GM23248 (cell line): ENCODE measurements around the gene PRIMA1. TPM values are rescaled to one million over a fixed set of nuclear protein-coding genes. Genes with fewer than 3 reads are reported as not detected.

Experiments used
- DNase-seq: peaks from one replicate; pipeline ENCODE4 v3.0.0-alpha.2; 2015
- H2AFZ ChIP-seq: fragments of 200-600 bp; sonication (generic); 2 replicates; pipeline ENCODE4 v1.6.1; 2016; ENCODE audit warnings: antibody characterized with exemption
- H3F3A ChIP-seq: fragments of 200-600 bp; sonication (generic); 2 replicates; pipeline ENCODE4 v1.6.1; 2016; ENCODE audit warnings: mild to moderate bottlenecking, antibody characterized with exemption, mixed run types; ENCODE audit not compliant: insufficient read depth
- H3K27ac ChIP-seq: fragments of 200-600 bp; sonication (generic); 2 replicates; pipeline ENCODE4 v1.5.1; 2016; ENCODE audit warnings: mild to moderate bottlenecking
- H3K27me3 ChIP-seq: fragments of 200-600 bp; sonication (generic); replicated peaks from 2 replicates; pipeline ENCODE4 v1.6.1; 2016; ENCODE audit warnings: mild to moderate bottlenecking; ENCODE audit not compliant: insufficient read depth
- H3K36me3 ChIP-seq: fragments of 200-600 bp; sonication (generic); 2 replicates; pipeline ENCODE4 v1.6.1; 2016; ENCODE audit warnings: low read depth, mild to moderate bottlenecking
- H3K4me1 ChIP-seq: fragments of 200-600 bp; sonication (generic); 2 replicates; pipeline ENCODE4 v1.6.1; 2016; ENCODE audit warnings: mild to moderate bottlenecking; ENCODE audit not compliant: insufficient read depth
- H3K4me2 ChIP-seq: fragments of 200-600 bp; sonication (generic); one replicate; pipeline ENCODE4 v1.6.1; 2016; ENCODE audit warnings: mild to moderate bottlenecking; ENCODE audit not compliant: unreplicated experiment
- H3K4me3 ChIP-seq: fragments of 200-600 bp; sonication (generic); 2 replicates; pipeline ENCODE4 v1.5.1; 2016; ENCODE audit warnings: mild to moderate bottlenecking
- H3K79me2 ChIP-seq: fragments of 200-600 bp; sonication (generic); 2 replicates; pipeline ENCODE4 v1.6.1; 2016; ENCODE audit warnings: mild to moderate bottlenecking; ENCODE audit not compliant: insufficient read depth
- H3K9ac ChIP-seq: fragments of 200-600 bp; sonication (generic); 2 replicates; pipeline ENCODE4 v1.6.1; 2016; ENCODE audit warnings: mild to moderate bottlenecking
- H3K9me2 ChIP-seq: fragments of 200-600 bp; sonication (generic); 2 replicates; pipeline ENCODE4 v1.6.1; 2016; ENCODE audit warnings: mixed run types, mild to moderate bottlenecking, moderate library complexity; ENCODE audit not compliant: insufficient read depth
- H3K9me3 ChIP-seq: fragments of 200-600 bp; sonication (generic); one replicate; pipeline ENCODE4 v1.6.1; 2017; ENCODE audit warnings: low read depth
- H4K20me1 ChIP-seq: fragments of 200-600 bp; sonication (generic); 2 replicates; pipeline ENCODE4 v1.6.0; 2016; ENCODE audit not compliant: insufficient read depth
- EZH2 ChIP-seq: fragments of 200-600 bp; sonication (generic); IDR thresholded peaks from 2 replicates; pipeline ENCODE4 v1.6.1; 2018; ENCODE audit warnings: antibody characterized with exemption, mild to moderate bottlenecking; ENCODE audit not compliant: insufficient read depth, poor library complexity, severe bottlenecking
- EZH2phosphoT487 ChIP-seq: fragments of 200-600 bp; sonication (generic); IDR thresholded peaks from 2 replicates; pipeline ENCODE4 v1.6.1; 2018; ENCODE audit warnings: antibody characterized with exemption, moderate library complexity, mild to moderate bottlenecking, low read depth; ENCODE audit not compliant: insufficient read depth
- WGBS, 2 experiments: methylation state at CpG; one replicate each; pipeline ENCODE4 v1.1.6; 2015 to 2017; ENCODE audit warnings: low lambda C conversion rate in 2 of 2, low coverage in 1 of 2; ENCODE audit errors: missing lambda C conversion rate in 2 of 2; 5-methylcytosine and 5-hydroxymethylcytosine counted together
- in situ Hi-C: fragments of 300-500 bp; cut with MboI; formaldehyde crosslinking; loops from 2 replicates; pipeline ENCODE4 v1.15.0; 2020
- polyA plus RNA-seq: library from polyadenylated mRNA; unstranded; fragments of >200 nt; fragmentation: Nextera tagmentation; extraction: Ambion mirVana; gene quantifications from 2 replicates; pipeline ENCODE4 v1.2.1, GENCODE V29; 2016
- total RNA-seq: library from RNA; depleted of rRNA; stranded (reverse); fragments of >200 nt; shearing (Covaris generic); gene quantifications from 2 replicates; pipeline ENCODE4 v1.2.3, GENCODE V29; 2014

PRIMA1 gene
- total and polyA plus RNA-seq, 2 experiments from 2014 or later = 0.43 TPM; not detected in 1

DNA sequence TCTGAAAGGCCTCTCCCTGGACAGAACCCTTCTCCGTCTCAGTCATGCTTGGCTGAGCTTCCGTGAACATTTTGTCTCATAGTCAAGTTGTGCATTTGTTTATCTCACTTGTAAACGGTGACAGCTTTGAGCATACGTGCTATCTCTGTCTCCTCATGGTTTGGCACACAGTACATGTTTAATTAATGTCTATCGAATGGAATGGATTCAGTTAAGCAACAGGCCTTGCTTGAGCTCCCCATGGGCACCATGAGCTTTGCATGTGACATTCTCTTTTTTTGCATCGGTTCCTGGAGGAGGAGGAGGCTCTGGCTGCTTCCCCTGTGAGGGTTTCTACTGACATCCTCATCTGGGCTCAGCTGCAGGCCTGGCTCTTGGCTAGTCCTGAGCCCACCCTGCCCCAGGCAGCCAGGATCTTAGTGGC, 80.0 kb downstream of the PRIMA1 start:
- TF ChIP-seq EZH2phosphoT487 = no peak
- TF ChIP-seq EZH2 = no peak
- DNase-seq = no peak
- 27 to 30% methylated on average over 6 of the region's 6 CpGs for WGBS, 2 experiments

DNA sequence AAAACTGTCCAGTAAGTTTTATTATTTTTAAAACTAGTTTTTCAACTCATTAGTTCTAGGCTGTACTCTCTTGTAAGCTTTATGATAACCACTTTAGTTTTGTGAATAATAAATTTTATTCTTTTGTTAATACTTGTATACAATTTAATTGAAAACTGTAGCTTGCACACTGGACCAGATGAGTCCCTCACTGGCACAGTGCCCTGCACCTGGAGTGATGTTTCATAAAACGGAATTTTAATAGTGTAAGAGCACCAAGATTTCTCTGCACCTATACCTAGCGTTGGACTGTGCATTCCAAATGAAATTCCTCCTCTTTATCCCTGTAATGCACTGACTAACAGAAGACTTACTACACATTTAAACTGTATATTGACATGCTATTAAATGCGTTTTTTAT, 80.8 kb downstream of the PRIMA1 start:
- Histone ChIP-seq H3K9ac (no peak overlapping the region), H3K4me3 (no peak overlapping the region), H3K4me2 (no peak overlapping the region), H3K9me2 (no peaks in the 10 kb centered on the region), H3K79me2 (no peaks in the 10 kb centered on the region), H3K4me1 (no peaks in the 10 kb centered on the region), H3K36me3 (no peaks in the 10 kb centered on the region), H2AFZ (no peak overlapping the region), H3K9me3 (no peaks in the 10 kb centered on the region), H3K27me3 (no peaks in the 10 kb centered on the region), H4K20me1 (no peaks in the 10 kb centered on the region), H3K27ac (no peak overlapping the region), H3F3A (no peaks in the 10 kb centered on the region)
- 17 to 24% methylated on average over 3 of the region's 3 CpGs for WGBS, 2 experiments
- in situ Hi-C loops = no loop called here
- no peak for DNase-seq
- TF ChIP-seq EZH2 (no peak), EZH2phosphoT487 (no peak)

More for the DNA sequence above, 80.0 kb downstream of the PRIMA1 start:
- Histone ChIP-seq H2AFZ (no peak overlapping the region), H4K20me1 (no peaks in the 10 kb centered on the region), H3K27me3 (no peaks in the 10 kb centered on the region), H3K36me3 (no peaks in the 10 kb centered on the region), H3K9me2 (no peaks in the 10 kb centered on the region), H3K9me3 (no peaks in the 10 kb centered on the region), H3K79me2 (no peaks in the 10 kb centered on the region), H3K4me1 (no peaks in the 10 kb centered on the region), H3K4me3 (no peak overlapping the region), H3K9ac (no peak overlapping the region), H3K27ac (no peak overlapping the region), H3F3A (no peaks in the 10 kb centered on the region), H3K4me2 (no peak overlapping the region)
- in situ Hi-C loops = no loop called here

DNA sequence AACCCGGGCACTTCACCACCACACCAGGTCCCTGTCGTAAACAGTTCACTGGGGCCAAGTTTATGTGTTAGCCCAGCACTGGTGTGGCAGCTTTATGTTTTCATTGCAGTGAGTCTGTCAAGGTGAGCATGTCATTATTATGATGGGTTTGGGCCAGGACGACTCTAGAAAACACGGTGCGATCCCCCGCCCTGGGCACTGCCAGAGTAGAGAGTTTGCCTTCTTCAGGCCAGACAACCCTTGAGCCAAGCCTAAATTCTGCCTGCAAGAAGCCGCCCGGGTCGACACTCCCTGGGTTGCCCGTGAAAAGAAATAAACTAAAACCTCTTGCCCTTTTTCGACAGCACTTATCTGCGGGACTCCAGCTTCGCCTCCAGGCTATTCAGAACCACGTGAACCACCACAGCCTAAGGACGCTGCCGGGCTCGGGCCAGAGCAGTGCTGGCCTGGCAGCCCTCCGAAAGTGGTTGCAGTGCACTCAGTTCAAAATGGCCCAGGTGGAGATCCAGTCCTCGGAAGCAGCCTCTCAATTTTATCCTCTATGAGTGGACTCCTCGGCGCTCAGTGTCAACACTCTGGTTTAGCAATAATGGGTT, 81.8 kb downstream of the PRIMA1 start:
- DNase-seq = no peak
- Histone ChIP-seq H2AFZ (no peak overlapping the region), H3K4me3 (no peak overlapping the region), H3K9ac (no peak overlapping the region), H3F3A (no peaks in the 10 kb centered on the region), H3K9me3 (no peaks in the 10 kb centered on the region), H3K27ac (no peak overlapping the region), H3K27me3 (no peaks in the 10 kb centered on the region), H3K9me2 (no peaks in the 10 kb centered on the region), H3K4me1 (no peaks in the 10 kb centered on the region), H4K20me1 (no peaks in the 10 kb centered on the region), H3K79me2 (no peaks in the 10 kb centered on the region), H3K4me2 (no peak overlapping the region), H3K36me3 (no peaks in the 10 kb centered on the region)
- WGBS, 2 experiments = 60 to 61% methylated on average over 21 of the region's 21 CpGs
- no peak for TF ChIP-seq EZH2
- no peak for TF ChIP-seq EZH2phosphoT487
- in situ Hi-C loops = no loop called here

DNA sequence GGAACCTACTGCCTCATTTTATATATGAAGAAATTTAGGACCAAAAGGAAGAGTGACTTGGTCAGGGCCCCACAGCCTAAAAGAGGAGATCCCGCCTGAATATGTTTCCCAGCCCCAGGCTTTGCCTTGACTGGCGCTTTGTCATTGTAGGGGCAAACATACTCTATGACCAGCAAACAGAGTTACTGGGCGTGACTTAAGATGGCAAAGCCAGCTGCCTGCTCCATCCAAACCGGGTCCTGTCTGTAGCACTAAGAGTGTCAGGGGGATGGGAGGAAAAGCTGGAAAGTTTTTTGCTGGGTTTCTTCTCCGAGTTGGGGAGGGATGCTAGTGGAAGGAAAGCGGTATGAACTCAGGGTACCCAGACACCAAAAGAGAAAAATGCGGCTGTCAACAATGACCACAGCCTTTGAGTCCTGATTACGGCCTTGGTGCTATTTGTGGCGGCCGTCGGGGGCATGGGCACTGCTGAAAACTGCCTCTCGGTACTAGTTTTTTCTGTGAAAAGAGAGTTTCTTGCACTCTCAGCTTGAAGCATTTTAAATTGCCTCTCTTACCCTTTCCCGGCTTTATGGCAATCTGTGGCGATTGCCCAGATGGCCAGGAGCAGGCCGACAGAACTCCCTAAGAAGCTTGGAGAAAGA, 82.7 kb downstream of the PRIMA1 start:
- in situ Hi-C loops = no loop called here
- Histone ChIP-seq H3F3A (no peaks in the 10 kb centered on the region), H4K20me1 (no peaks in the 10 kb centered on the region), H3K9me3 (no peaks in the 10 kb centered on the region), H3K27ac (no peak overlapping the region), H3K79me2 (no peaks in the 10 kb centered on the region), H3K9ac (no peak overlapping the region), H2AFZ (no peak overlapping the region), H3K9me2 (no peaks in the 10 kb centered on the region), H3K36me3 (no peaks in the 10 kb centered on the region), H3K4me2 (no peak overlapping the region), H3K27me3 (no peaks in the 10 kb centered on the region), H3K4me1 (no peaks in the 10 kb centered on the region), H3K4me3 (no peak overlapping the region)
- no peak for DNase-seq
- TF ChIP-seq EZH2 = no peak
- TF ChIP-seq EZH2phosphoT487 = no peak
- WGBS, 2 experiments = 66 to 68% methylated on average over 15 of the region's 15 CpGs
